HEK293T (cell line): ENCODE measurements around the gene C19orf47.

Experiments
- BHLHE40 ChIP-seq: fragments of 450-650 bp; IDR thresholded peaks from 2 replicates; pipeline ENCODE4 v1.6.1; 2016; ENCODE audit warnings: mild to moderate bottlenecking, moderate library complexity, borderline replicate concordance
- ELF4 ChIP-seq: fragments of 450-650 bp; IDR thresholded peaks from 2 replicates; pipeline ENCODE4 v1.6.1; 2017; ENCODE audit warnings: antibody characterized with exemption
- FOXA1 ChIP-seq: fragments of 450-650 bp; IDR thresholded peaks from 2 replicates; pipeline ENCODE4 v1.6.1; 2016; ENCODE audit warnings: mild to moderate bottlenecking

- TF ChIP-seq FOXA1 (no peak), ELF4 (no peak), BHLHE40 (no peak)
Observed at GRCh38 chr19:40322951-40323615, 25.1 kb downstream of the C19orf47 start.
